ENCODE results near the gene CTRB1. TPM values are rescaled to one million over a fixed set of nuclear protein-coding genes. Genes with fewer than 3 reads are reported as not detected.
"Not testable (repeated sequence)": the region's sequence is repeated elsewhere in the genome, so short reads cannot be mapped to it uniquely, and the experiment has no call there.

Gene CTRB1
- total RNA-seq, 1 donor from 2014 or later, result not detected

DNA sequence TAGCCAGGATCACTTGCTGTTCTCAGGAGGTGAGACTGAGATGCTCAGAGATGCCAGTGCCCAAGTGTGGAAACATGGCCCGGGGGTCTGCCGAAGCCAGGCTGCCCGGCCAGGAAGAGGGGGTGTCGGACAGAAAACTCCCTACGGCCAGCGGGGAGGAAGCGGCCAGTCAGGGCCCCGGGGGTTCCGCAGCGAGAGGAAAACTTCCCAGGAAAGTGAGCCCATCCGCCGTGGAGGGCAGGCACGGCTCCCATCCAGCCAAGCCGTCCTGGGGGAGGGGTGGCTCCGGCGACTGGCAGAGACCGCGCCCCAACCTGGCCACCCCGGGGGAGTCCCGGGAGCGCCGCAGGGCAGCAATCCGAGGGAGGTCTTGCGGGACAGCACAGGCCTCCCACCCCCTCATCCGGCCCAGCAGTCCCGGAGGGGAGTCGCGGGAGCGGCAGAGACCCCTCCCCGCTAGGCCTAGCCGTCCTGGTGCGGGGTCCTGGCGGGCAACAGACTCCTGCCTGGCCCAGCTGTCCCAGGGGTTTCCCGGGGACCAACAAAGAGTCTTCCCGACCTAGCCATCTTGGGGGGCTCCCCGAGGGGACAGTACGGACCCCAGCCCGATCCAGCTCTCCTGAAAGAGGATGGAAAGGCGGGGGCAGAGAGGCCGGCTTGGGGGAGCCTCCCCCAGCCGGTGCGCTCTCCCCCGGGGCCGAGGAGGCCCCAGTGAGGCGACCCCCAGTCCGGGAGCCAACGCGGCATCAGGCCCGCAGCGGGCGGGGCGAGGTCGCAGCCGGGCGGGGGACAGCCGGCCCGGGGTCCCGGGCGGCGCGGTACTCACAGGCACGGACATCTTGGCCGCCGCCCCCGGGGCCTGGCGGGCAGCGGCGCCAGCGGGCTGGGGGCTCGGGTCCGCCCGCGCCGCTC, 46.5 kb downstream of the CTRB1 start:
- peak; percentile 58 for DNase-seq (ENCODE audit: low spot score)
- Mint-ChIP-seq H3K27me3 (ENCODE audit: unreplicated experiment) (peaks cover 20% of the 10 kb centered on the region), H3K4me1 (ENCODE audit: unreplicated experiment) (peaks cover 48% of the 10 kb centered on the region), H3K9me3 (ENCODE audit: unreplicated experiment) (no peaks in the 10 kb centered on the region), H3K4me3 (ENCODE audit: unreplicated experiment) (peak overlapping the region; percentile 93), H3K36me3 (ENCODE audit: low read depth, unreplicated experiment) (peaks cover 16% of the 10 kb centered on the region), H3K27ac (ENCODE audit: unreplicated experiment) (peak overlapping the region; percentile 93)
- TF ChIP-seq CTCF (IDR thresholded peaks at IDR 0.05; ENCODE audit: unreplicated experiment), result no peak

DNA sequence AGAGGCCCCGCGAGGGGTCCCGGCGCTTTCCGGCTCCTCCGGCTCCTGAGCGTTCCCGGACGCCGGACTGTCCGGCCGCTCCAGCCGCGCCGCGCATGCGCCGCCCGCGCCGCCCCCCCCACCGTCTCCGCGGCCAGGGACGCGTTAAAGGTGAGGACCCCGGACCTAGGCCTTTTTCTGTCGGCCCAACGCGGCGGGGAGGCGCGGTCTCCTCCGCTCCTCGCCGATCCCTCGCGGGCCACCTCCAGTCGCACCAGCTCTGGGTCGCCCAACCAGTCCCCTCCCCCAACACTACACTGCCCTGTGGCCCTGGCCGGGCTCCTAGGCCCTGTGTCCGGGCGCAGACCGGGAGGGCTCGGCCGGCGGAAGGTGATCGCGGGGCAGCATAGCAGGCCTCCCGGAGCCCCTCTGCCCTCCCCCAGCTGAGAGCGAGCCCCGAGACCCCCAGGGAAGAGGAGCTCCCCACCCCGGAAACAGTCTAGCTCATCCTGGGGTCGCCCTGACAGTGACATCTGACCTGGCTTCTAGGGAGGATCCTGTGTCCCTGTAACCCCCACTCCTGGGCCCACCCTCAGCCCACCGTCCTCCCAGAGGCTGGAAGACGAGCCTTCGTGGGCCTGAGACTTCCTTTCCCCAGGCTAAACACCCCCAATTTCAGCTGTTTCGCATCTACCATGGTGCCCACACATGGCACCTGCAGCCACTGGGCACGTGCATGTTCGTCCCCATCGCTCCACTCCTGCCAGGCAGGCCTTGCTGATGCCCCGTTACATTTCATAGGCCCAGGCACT, 47.3 kb downstream of the CTRB1 start:
- no peak for TF ChIP-seq CTCF (IDR thresholded peaks at IDR 0.05; ENCODE audit: unreplicated experiment)
- peaks cover 41% of the 10 kb centered on the region for H3K4me1 Mint-ChIP-seq (ENCODE audit: unreplicated experiment)
- peaks cover 11% of the 10 kb centered on the region for H3K36me3 Mint-ChIP-seq (ENCODE audit: low read depth, unreplicated experiment)
- H3K27ac Mint-ChIP-seq (ENCODE audit: unreplicated experiment), result peak overlapping the region; percentile 96
- DNase-seq (ENCODE audit: low spot score), result peak; percentile 93
- peaks cover 20% of the 10 kb centered on the region for H3K27me3 Mint-ChIP-seq (ENCODE audit: unreplicated experiment)
- no peaks in the 10 kb centered on the region for H3K9me3 Mint-ChIP-seq (ENCODE audit: unreplicated experiment)
- peak overlapping the region; percentile 92 for H3K4me3 Mint-ChIP-seq (ENCODE audit: unreplicated experiment)

- H3K36me3 Mint-ChIP-seq (ENCODE audit: low read depth, unreplicated experiment), result peaks cover 11% of the 10 kb centered on the region
- peak overlapping the region; percentile 92 for H3K4me3 Mint-ChIP-seq (ENCODE audit: unreplicated experiment)
- peak overlapping the region; percentile 96 for H3K27ac Mint-ChIP-seq (ENCODE audit: unreplicated experiment)
- H3K27me3 Mint-ChIP-seq (ENCODE audit: unreplicated experiment), result peaks cover 17% of the 10 kb centered on the region
- H3K9me3 Mint-ChIP-seq (ENCODE audit: unreplicated experiment), result no peaks in the 10 kb centered on the region
- peaks cover 35% of the 10 kb centered on the region for H3K4me1 Mint-ChIP-seq (ENCODE audit: unreplicated experiment)
- TF ChIP-seq CTCF (IDR thresholded peaks at IDR 0.05; ENCODE audit: unreplicated experiment), result no peak
- DNase-seq (ENCODE audit: low spot score), result no peak
Observed at GRCh38 chr16:75266738-75267630, 48.2 kb downstream of the CTRB1 start.

- Mint-ChIP-seq H3K27me3 (ENCODE audit: unreplicated experiment) (peaks cover 12% of the 10 kb centered on the region), H3K4me1 (ENCODE audit: unreplicated experiment) (peaks cover 27% of the 10 kb centered on the region), H3K27ac (ENCODE audit: unreplicated experiment) (no peak overlapping the region), H3K9me3 (ENCODE audit: unreplicated experiment) (no peaks in the 10 kb centered on the region), H3K36me3 (ENCODE audit: low read depth, unreplicated experiment) (peaks cover 11% of the 10 kb centered on the region), H3K4me3 (ENCODE audit: unreplicated experiment) (no peak overlapping the region)
- no peak for DNase-seq (ENCODE audit: low spot score)
- TF ChIP-seq CTCF (IDR thresholded peaks at IDR 0.05; ENCODE audit: unreplicated experiment), result no peak
Observed at GRCh38 chr16:75267631-75268264, 49.0 kb downstream of the CTRB1 start.

DNA sequence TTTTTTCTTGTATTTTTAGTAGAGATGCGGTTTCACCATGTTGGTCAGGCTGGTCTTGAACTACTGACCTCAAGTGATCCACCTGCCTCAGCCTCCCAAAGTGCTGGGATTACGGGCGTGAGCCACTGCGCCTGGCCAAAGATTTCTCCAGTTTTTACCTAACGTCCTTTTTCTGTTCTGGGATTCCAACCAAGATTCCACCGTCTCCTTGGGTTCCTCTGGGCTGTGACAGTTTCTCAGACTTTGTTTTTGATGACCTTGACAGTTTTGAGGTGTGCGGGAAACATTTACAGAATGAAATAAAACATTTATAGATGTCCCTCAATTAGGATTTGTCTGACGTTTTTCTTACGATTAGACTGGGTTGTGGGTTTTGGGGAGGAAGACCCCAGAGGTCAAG, 50.6 kb downstream of the CTRB1 start:
- not testable (repeated sequence) for H3K36me3 Mint-ChIP-seq (ENCODE audit: low read depth, unreplicated experiment); H3K27me3 Mint-ChIP-seq (ENCODE audit: unreplicated experiment); DNase-seq (ENCODE audit: low spot score); H3K9me3 Mint-ChIP-seq (ENCODE audit: unreplicated experiment); H3K27ac Mint-ChIP-seq (ENCODE audit: unreplicated experiment)
- peaks cover 12% of the 10 kb centered on the region for H3K4me1 Mint-ChIP-seq (ENCODE audit: unreplicated experiment)
- peak overlapping the region; percentile 3 for H3K4me3 Mint-ChIP-seq (ENCODE audit: unreplicated experiment)
